ENCODE results near the gene ARHGEF19. TPM values are rescaled to one million over a fixed set of nuclear protein-coding genes. Genes with fewer than 3 reads are reported as not detected.

ARHGEF19 gene
- total and polyA plus RNA-seq, 9 of the 15 experiments (the other 6 are each of a cell fraction or from before 2014, with no cell fraction given), result 0.73 to 21.0 (median 5.2) TPM

GRCh38 chr1:16231331-16232315 is 19.2 kb upstream of the ARHGEF19 start (continued):
- TF ChIP-seq, protein P1, sequence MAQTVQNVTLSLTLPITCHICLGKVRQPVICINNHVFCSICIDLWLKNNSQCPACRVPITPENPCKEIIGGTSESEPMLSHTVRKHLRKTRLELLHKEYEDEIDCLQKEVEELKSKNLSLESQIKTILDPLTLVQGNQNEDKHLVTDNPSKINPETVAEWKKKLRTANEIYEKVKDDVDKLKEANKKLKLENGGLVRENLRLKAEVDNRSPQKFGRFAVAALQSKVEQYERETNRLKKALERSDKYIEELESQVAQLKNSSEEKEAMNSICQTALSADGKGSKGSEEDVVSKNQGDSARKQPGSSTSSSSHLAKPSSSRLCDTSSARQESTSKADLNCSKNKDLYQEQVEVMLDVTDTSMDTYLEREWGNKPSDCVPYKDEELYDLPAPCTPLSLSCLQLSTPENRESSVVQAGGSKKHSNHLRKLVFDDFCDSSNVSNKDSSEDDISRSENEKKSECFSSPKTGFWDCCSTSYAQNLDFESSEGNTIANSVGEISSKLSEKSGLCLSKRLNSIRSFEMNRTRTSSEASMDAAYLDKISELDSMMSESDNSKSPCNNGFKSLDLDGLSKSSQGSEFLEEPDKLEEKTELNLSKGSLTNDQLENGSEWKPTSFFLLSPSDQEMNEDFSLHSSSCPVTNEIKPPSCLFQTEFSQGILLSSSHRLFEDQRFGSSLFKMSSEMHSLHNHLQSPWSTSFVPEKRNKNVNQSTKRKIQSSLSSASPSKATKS (CRISPR knock-in tag; IDR thresholded peaks at IDR 0.05), result no peak
- TF ChIP-seq ZNF384 (IDR thresholded peaks at IDR 0.05; ENCODE audit: low read depth, low read length), result peak; percentile 82
- TF ChIP-seq POLR2G (IDR thresholded peaks at IDR 0.05; ENCODE audit: low read depth, low read length), result no peak
- TF ChIP-seq EWSR1 (IDR thresholded peaks at IDR 0.05; ENCODE audit: borderline replicate concordance, low read depth, partially characterized antibody), result no peak
- no peak for TF ChIP-seq ZBTB8A (IDR thresholded peaks at IDR 0.05; ENCODE audit: partially characterized antibody)
- TF ChIP-seq RAD51 (IDR thresholded peaks at IDR 0.05; ENCODE audit: borderline replicate concordance, low read depth), result peak; percentile 30; the same call in 1 of the 2 replicates
- no peak for TF ChIP-seq FOXP1 (CRISPR knock-in tag; IDR thresholded peaks at IDR 0.05)
- TF ChIP-seq FOXA1 (IDR thresholded peaks at IDR 0.05; ENCODE audit: borderline replicate concordance), result no peak
- TF ChIP-seq RBFOX2 (IDR thresholded peaks at IDR 0.05; ENCODE audit: low read depth, low read length), result 0 out of 2 replicates have a peak, but pooled peaks have one; percentile 19
- TF ChIP-seq ZNF444 (CRISPR knock-in tag; IDR thresholded peaks at IDR 0.05), result no peak
- TF ChIP-seq HEY1 (CRISPR knock-in tag; IDR thresholded peaks at IDR 0.05; ENCODE audit: borderline replicate concordance), result no peak
- no peak for TF ChIP-seq CHD4 (IDR thresholded peaks at IDR 0.05; ENCODE audit: insufficient read depth, insufficient replicate concordance, low read depth, low read length, poor library complexity, severe bottlenecking)
- TF ChIP-seq ARID4B (CRISPR knock-in tag; IDR thresholded peaks at IDR 0.05), result peak; percentile 62; the same call in 1 of the 2 replicates
- no peak for TF ChIP-seq SMAD4 (CRISPR knock-in tag; conservative IDR thresholded peaks at IDR 0.05)
- TF ChIP-seq ZBTB26 (CRISPR knock-in tag; IDR thresholded peaks at IDR 0.05), result no peak
- TF ChIP-seq MEIS2 (IDR thresholded peaks at IDR 0.05; ENCODE audit: partially characterized antibody), result peak; percentile 15
- TF ChIP-seq RBBP5 (IDR thresholded peaks at IDR 0.05; ENCODE audit: borderline replicate concordance, insufficient read depth, low read length, poor library complexity, severe bottlenecking), result peak; percentile 30
- peak; percentile 40 to 44; a peak in 1 of 4 replicates for TF ChIP-seq ARNT (IDR thresholded peaks at IDR 0.05)

All from K562 (cell line).